Hypothalamus (tissue), 51 donors: ENCODE results near the gene SPARC.
"Not testable (repeated sequence)": the region's sequence is repeated elsewhere in the genome, so short reads cannot be mapped to it uniquely, and the experiment has no call there.

Experiments used
- DNase-seq, 51 donors: peaks; one replicate each; lab custom pipeline; 2025; lab: John Stamatoyannopoulos, UW

The SPARC gene

GRCh38 chr5:151686674-151687407 lies at the start of gene SPARC:
TSS of gene SPARC (minus strand) at chr5:151686915. CDS start at chr5:151676188, 10,727 bp downstream.
- peak in 48 of 51 donors; percentile 25 to 89 (median 62) for DNase-seq

- DNase-seq = no peak
Observed at GRCh38 chr5:151735646-151736045, 48.9 kb upstream of the SPARC start.

- no peak for DNase-seq
Observed at GRCh38 chr5:151734064-151734408, 47.3 kb upstream of the SPARC start.

- no peak for DNase-seq
Observed at GRCh38 chr5:151733358-151734063, 46.8 kb upstream of the SPARC start.

- DNase-seq = no peak
Observed at GRCh38 chr5:151730381-151730780, 43.7 kb upstream of the SPARC start.

- not testable (repeated sequence) for DNase-seq
Observed at GRCh38 chr5:151729597-151729996, 42.9 kb upstream of the SPARC start.

GRCh38 chr5:151724360-151724759 lies 37.6 kb upstream of the SPARC start:
- peak in 32 of 51 donors; percentile 7 to 85 (median 40) for DNase-seq

GRCh38 chr5:151722546-151722945 lies 35.8 kb upstream of the SPARC start:
- no peak for DNase-seq

- no peak for DNase-seq
Observed at GRCh38 chr5:151721812-151722391, 35.2 kb upstream of the SPARC start.

- no peak for DNase-seq
Observed at GRCh38 chr5:151721087-151721646, 34.5 kb upstream of the SPARC start.

GRCh38 chr5:151720215-151720614 lies 33.5 kb upstream of the SPARC start:
- no peak for DNase-seq

- DNase-seq = peak in 11 of 51 donors; percentile 6 to 50 (median 17)
Observed at GRCh38 chr5:151719228-151720000, 32.7 kb upstream of the SPARC start.

- no peak for DNase-seq
Observed at GRCh38 chr5:151718646-151719045, 31.9 kb upstream of the SPARC start.

GRCh38 chr5:151718153-151718552 lies 31.4 kb upstream of the SPARC start:
- no peak for DNase-seq

- DNase-seq = no peak
Observed at GRCh38 chr5:151717416-151717815, 30.7 kb upstream of the SPARC start.

- DNase-seq = no peak
Observed at GRCh38 chr5:151709109-151709735, 22.5 kb upstream of the SPARC start.

GRCh38 chr5:151708126-151708525 lies 21.4 kb upstream of the SPARC start:
- DNase-seq = no peak

- no peak for DNase-seq
Observed at GRCh38 chr5:151707567-151707966, 20.9 kb upstream of the SPARC start.

- no peak for DNase-seq
Observed at GRCh38 chr5:151706906-151707305, 20.2 kb upstream of the SPARC start.

- no peak for DNase-seq
Observed at GRCh38 chr5:151703780-151704179, 17.1 kb upstream of the SPARC start.
